ENCODE data around the gene USP3.

The USP3 gene

GRCh38 chr15:63491979-63492378, 12.4 kb upstream of the USP3 start:
- no peak overlapping the region for H3K4me3 ChIP-seq (ENCODE audit: low read length)
- DNase-seq (ENCODE audit: low read depth, low spot score) = no peak

- H3K4me3 ChIP-seq (ENCODE audit: low read length) = no peak overlapping the region
- no peak for DNase-seq (ENCODE audit: low read depth, low spot score)
Observed at GRCh38 chr15:63492541-63493077, 11.8 kb upstream of the USP3 start.

GRCh38 chr15:63493436-63493835, 11.0 kb upstream of the USP3 start:
- H3K4me3 ChIP-seq (ENCODE audit: low read length) = no peak overlapping the region
- DNase-seq (ENCODE audit: low read depth, low spot score) = no peak

- no peak for DNase-seq (ENCODE audit: low read depth, low spot score)
- H3K4me3 ChIP-seq (ENCODE audit: low read length) = no peak overlapping the region
Observed at GRCh38 chr15:63494408-63494807, 10.0 kb upstream of the USP3 start.

GRCh38 chr15:63495343-63495742, 9.1 kb upstream of the USP3 start:
- H3K4me3 ChIP-seq (ENCODE audit: low read length) = no peak overlapping the region
- DNase-seq (ENCODE audit: low read depth, low spot score) = no peak

- no peak overlapping the region for H3K4me3 ChIP-seq (ENCODE audit: low read length)
- DNase-seq (ENCODE audit: low read depth, low spot score) = no peak
Observed at GRCh38 chr15:63495780-63496488, 8.5 kb upstream of the USP3 start.

GRCh38 chr15:63497642-63498467, 6.5 kb upstream of the USP3 start:
- H3K4me3 ChIP-seq (ENCODE audit: low read length) = no peak overlapping the region
- peak; percentile 96 for DNase-seq (ENCODE audit: low read depth, low spot score)

- DNase-seq (ENCODE audit: low read depth, low spot score) = no peak
- H3K4me3 ChIP-seq (ENCODE audit: low read length) = no peak overlapping the region
Observed at GRCh38 chr15:63499175-63499549, 5.2 kb upstream of the USP3 start.

- no peak for DNase-seq (ENCODE audit: low read depth, low spot score)
- no peak overlapping the region for H3K4me3 ChIP-seq (ENCODE audit: low read length)
Observed at GRCh38 chr15:63499611-63500010, 4.8 kb upstream of the USP3 start.

GRCh38 chr15:63500265-63501250, 3.8 kb upstream of the USP3 start:
- no peak overlapping the region for H3K4me3 ChIP-seq (ENCODE audit: low read length)
- DNase-seq (ENCODE audit: low read depth, low spot score) = no peak

GRCh38 chr15:63501256-63502089, 2.9 kb upstream of the USP3 start:
- no peak overlapping the region for H3K4me3 ChIP-seq (ENCODE audit: low read length)
- DNase-seq (ENCODE audit: low read depth, low spot score) = no peak

GRCh38 chr15:63502137-63502766, 2.1 kb upstream of the USP3 start:
- no peak for DNase-seq (ENCODE audit: low read depth, low spot score)
- no peak overlapping the region for H3K4me3 ChIP-seq (ENCODE audit: low read length)

GRCh38 chr15:63502843-63503738, 1.3 kb upstream of the USP3 start:
- peak overlapping the region; percentile 65 for H3K4me3 ChIP-seq (ENCODE audit: low read length)
- no peak for DNase-seq (ENCODE audit: low read depth, low spot score)

- DNase-seq (ENCODE audit: low read depth, low spot score) = peak; percentile 53
- H3K4me3 ChIP-seq (ENCODE audit: low read length) = peak overlapping the region; percentile 65
Observed at GRCh38 chr15:63503739-63504246, 600 bp upstream of the USP3 start.

GRCh38 chr15:63504979-63505841, 817 bp downstream of the USP3 start:
- H3K4me3 ChIP-seq (ENCODE audit: low read length) = peak overlapping the region; percentile 85
- DNase-seq (ENCODE audit: low read depth, low spot score) = peak; percentile 47

- H3K4me3 ChIP-seq (ENCODE audit: low read length) = peak overlapping the region; percentile 85
- DNase-seq (ENCODE audit: low read depth, low spot score) = no peak
Observed at GRCh38 chr15:63505842-63506222, 1.4 kb downstream of the USP3 start.

Data from Jurkat, Clone E6-1 (cell line).